Activated naive CD4-positive, alpha-beta T cell treated with anti-CD3 and anti-CD28 coated beads, Interleukin-2, amount 50 U/mL, for 72 hours (primary cell): Measurements from ENCODE around the gene SLC30A3. TPM values are rescaled to one million over a fixed set of nuclear protein-coding genes. Genes with fewer than 3 reads are reported as not detected.

Experiments
- ATAC-seq, 2 donors: fragments of 150-1000 bp; cut with Tn5 transposase; 2 replicates each; pipeline ENCODE4 v1.10.0; 2021; ENCODE audit warnings: mild to moderate bottlenecking in 2 of 2, moderate library complexity in 2 of 2
- DNase-seq, 2 donors: peaks; one replicate each; pipeline ENCODE4 v3.0.0; 2021 to 2022; ENCODE audit warnings: low spot score in 2 of 2
- H3K27ac Mint-ChIP-seq, 2 donors: one replicate each; pipeline ENCODE4 v1.8.0; 2022; ENCODE audit warnings: mild to moderate bottlenecking in 2 of 2, mixed read lengths in 2 of 2
- H3K36me3 Mint-ChIP-seq, 2 donors: one replicate each; pipeline ENCODE4 v1.8.0; 2022; ENCODE audit warnings: mixed read lengths in 2 of 2
- H3K9me3 Mint-ChIP-seq, 2 donors: one replicate each; pipeline ENCODE4 v1.8.0; 2022; ENCODE audit warnings: mixed read lengths in 2 of 2
- total RNA-seq, 2 donors: library from RNA; stranded (reverse); gene quantifications; one replicate each; pipeline ENCODE4 v1.2.3, GENCODE V29; 2022

The SLC30A3 gene
- total RNA-seq, 2 donors from 2014 or later: 0.68 to 0.88 TPM

- no peak for ATAC-seq
- peak overlapping the region; percentile 5 to 58 for H3K27ac Mint-ChIP-seq
- DNase-seq: no peak
- peaks cover 0 to 6% of the 10 kb centered on the region in 2 donors for H3K36me3 Mint-ChIP-seq
- no peaks in the 10 kb centered on the region for H3K9me3 Mint-ChIP-seq
Measured at GRCh38 chr2:27205206-27205605, 57.6 kb downstream of the SLC30A3 start.

GRCh38 chr2:27204566-27204965 lies 58.3 kb downstream of the SLC30A3 start:
- DNase-seq (no peak), ATAC-seq (no peak)
- H3K36me3 Mint-ChIP-seq: peaks cover 0 to 6% of the 10 kb centered on the region in 2 donors
- H3K27ac Mint-ChIP-seq: peak overlapping the region in 1 of 2 donors; percentile 77
- no peaks in the 10 kb centered on the region for H3K9me3 Mint-ChIP-seq

GRCh38 chr2:27203741-27204140 lies 59.1 kb downstream of the SLC30A3 start:
- DNase-seq (no peak), ATAC-seq (no peak)
- H3K36me3 Mint-ChIP-seq: peaks cover 0 to 6% of the 10 kb centered on the region in 2 donors
- peak overlapping the region in 1 of 2 donors; percentile 66 for H3K27ac Mint-ChIP-seq
- H3K9me3 Mint-ChIP-seq: no peaks in the 10 kb centered on the region

Other genes starting within 250 kb of the SLC30A3 start
- 10 to 100 TPM; 54.3 to 68.0 TPM for gene TMEM214, start 230.1 kb downstream of the SLC30A3 start, total RNA-seq
- 10 to 100 TPM; 14.1 to 21.6 TPM for gene AGBL5, start 211.4 kb downstream of the SLC30A3 start, total RNA-seq
- gene OST4, start 191.4 kb downstream of the SLC30A3 start, total RNA-seq: 100 to 1,000 TPM; 263 to 344 TPM
- gene EMILIN1, start 184.4 kb downstream of the SLC30A3 start, total RNA-seq: under 1 TPM; 0.52 to 0.78 TPM
- gene KHK, start 176.3 kb downstream of the SLC30A3 start, total RNA-seq: 10 to 100 TPM; 10.6 to 16.3 TPM
- 10 to 100 TPM in 1 of 2 donors, under 1 TPM in 1; 0.50 to 15.8 TPM for gene CGREF1, start 143.9 kb downstream of the SLC30A3 start, total RNA-seq
- under 1 TPM; 0.43 to 0.56 TPM for gene ABHD1, start 139.2 kb downstream of the SLC30A3 start, total RNA-seq
- 10 to 100 TPM; 49.8 to 52.9 TPM for gene PREB, start 128.4 kb downstream of the SLC30A3 start, total RNA-seq
- gene PRR30, start 123.6 kb downstream of the SLC30A3 start, total RNA-seq: not detected
- gene TCF23, start 114.0 kb downstream of the SLC30A3 start, total RNA-seq: under 1 TPM in 1 of 2 donors, not detected in 1; 0.07 TPM
- 10 to 100 TPM; 58.8 to 59.1 TPM for gene ATRAID, start 51.0 kb downstream of the SLC30A3 start, total RNA-seq
- gene SLC5A6, start 50.8 kb downstream of the SLC30A3 start, total RNA-seq: 10 to 100 TPM; 40.7 to 42.0 TPM
- 10 to 100 TPM; 85.2 to 86.3 TPM for gene CAD, start 45.7 kb downstream of the SLC30A3 start, total RNA-seq
- gene DNAJC5G, start 12.4 kb upstream of the SLC30A3 start, total RNA-seq: not detected
- not detected for gene TRIM54, start 19.4 kb upstream of the SLC30A3 start, total RNA-seq
- gene UCN, start 45.4 kb upstream of the SLC30A3 start, total RNA-seq: 1 to 10 TPM; 1.6 to 3.6 TPM
- gene MPV17, start 60.0 kb upstream of the SLC30A3 start, total RNA-seq: 100 to 1,000 TPM in 1 of 2 donors, 10 to 100 TPM in 1; 90.1 to 111 TPM
- gene GTF3C2, start 93.7 kb upstream of the SLC30A3 start, total RNA-seq: 10 to 100 TPM; 62.1 to 76.0 TPM
- 10 to 100 TPM; 34.2 to 51.1 TPM for gene EIF2B4, start 107.3 kb upstream of the SLC30A3 start, total RNA-seq
- 10 to 100 TPM; 56.4 to 82.1 TPM for gene SNX17, start 107.6 kb upstream of the SLC30A3 start, total RNA-seq
- gene ZNF513, start 117.7 kb upstream of the SLC30A3 start, total RNA-seq: 10 to 100 TPM; 10.7 to 12.4 TPM
- gene PPM1G, start 146.5 kb upstream of the SLC30A3 start, total RNA-seq: 100 to 1,000 TPM; 122 to 127 TPM
- 10 to 100 TPM; 76.0 to 80.8 TPM for gene NRBP1, start 165.6 kb upstream of the SLC30A3 start, total RNA-seq
- 1 to 10 TPM; 7.9 to 8.3 TPM for gene KRTCAP3, start 179.3 kb upstream of the SLC30A3 start, total RNA-seq
- 10 to 100 TPM; 15.8 to 16.4 TPM for gene IFT172, start 226.7 kb upstream of the SLC30A3 start, total RNA-seq
- gene FNDC4, start 232.2 kb upstream of the SLC30A3 start, total RNA-seq: not detected
- not detected for gene GCKR, start 233.8 kb upstream of the SLC30A3 start, total RNA-seq